NCI-H1048 (cell line): ENCODE data around the gene ACHE.

Experiments used
- DNase-seq: peaks from one replicate; lab custom pipeline; 2025; lab: John Stamatoyannopoulos, UW

Gene ACHE

GRCh38 chr7:100896732-100897608 lies 1.3 kb upstream of the ACHE start:
- no peak for DNase-seq

- no peak for DNase-seq
These were observed 456 bp upstream of the ACHE start for GRCh38 chr7:100895956-100896731.

DNA sequence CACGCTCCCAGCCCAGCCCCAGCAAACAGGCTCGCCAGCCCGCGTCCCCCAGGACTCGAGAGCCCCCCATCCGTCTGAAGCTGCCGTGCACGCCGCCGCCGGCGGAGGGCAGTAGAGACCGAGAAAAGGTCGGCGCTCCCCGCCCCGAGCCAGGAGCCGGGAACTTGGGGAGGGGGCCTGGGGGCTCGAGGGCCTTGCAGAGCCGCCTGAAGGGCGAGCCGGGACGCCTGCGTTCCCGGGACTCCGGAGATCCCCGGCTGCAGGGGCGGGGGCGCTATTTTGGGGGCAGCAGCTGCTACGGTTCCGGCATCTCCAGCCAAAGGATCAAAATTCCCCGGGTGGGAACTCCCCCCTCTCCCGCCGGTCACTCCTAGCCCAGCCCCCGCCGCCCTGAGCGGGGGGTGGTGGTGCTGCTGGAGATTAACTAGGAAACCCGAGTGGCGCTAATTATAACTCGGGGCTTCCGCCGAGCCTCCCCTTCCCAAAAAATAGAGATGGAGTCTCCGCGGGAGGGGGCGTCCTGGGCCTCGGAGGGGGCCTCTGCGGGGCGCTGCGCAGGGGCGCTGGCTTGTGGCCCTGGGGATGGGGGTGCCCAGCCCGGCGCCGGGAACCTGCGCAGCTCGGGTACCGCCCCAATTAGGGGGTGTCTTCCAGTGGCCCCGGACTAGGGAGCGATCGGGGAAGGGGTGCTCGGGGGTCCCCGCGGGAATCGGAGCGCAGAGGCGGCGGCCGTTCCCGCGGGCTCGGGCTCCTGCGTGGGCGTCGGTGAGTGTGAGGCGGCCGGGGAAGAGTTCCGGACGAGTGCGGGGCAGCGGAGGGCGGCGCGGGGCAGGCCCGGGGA lies 608 bp downstream of the ACHE start:
- DNase-seq: no peak

DNA sequence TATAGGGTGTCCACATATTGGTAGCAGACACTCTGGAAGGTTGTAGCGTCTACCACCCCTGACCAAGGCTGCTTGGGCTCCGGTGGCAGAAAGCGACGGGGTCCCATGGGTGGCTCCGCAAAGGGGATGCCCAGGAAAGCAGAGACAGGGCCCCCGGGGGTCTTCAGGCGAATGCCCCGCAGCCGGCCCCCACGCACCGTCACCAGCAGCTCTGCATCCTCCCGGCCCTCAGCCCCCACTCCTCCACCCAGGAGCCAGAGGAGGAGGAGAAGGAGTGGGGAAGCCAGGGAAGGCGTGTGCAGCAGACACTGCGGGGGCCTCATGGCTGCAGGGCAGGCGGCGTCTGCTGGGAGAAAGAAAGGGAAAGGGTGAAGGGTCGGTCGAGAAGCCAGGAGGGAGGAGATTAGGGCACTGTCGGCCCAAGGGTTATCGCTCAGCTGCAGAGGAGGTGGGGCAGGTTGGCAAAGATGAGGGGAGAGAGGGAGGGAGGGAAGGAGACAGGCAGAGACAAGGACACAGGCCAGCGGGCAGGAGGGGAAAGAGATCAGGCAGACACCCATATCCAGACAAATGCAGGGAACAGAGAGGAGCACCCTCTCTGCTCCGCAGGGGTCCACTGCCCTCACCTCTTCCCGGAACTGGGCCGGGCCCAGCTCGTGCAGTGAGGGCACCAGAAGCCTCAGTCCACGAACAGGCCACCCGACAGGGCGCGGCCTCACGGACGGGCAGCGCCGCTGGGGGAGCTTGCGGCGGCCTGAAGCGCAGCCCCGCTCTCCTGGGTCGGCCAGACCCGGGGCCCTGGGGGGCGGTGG lies 1.6 kb downstream of the ACHE start:
- DNase-seq: no peak

DNA sequence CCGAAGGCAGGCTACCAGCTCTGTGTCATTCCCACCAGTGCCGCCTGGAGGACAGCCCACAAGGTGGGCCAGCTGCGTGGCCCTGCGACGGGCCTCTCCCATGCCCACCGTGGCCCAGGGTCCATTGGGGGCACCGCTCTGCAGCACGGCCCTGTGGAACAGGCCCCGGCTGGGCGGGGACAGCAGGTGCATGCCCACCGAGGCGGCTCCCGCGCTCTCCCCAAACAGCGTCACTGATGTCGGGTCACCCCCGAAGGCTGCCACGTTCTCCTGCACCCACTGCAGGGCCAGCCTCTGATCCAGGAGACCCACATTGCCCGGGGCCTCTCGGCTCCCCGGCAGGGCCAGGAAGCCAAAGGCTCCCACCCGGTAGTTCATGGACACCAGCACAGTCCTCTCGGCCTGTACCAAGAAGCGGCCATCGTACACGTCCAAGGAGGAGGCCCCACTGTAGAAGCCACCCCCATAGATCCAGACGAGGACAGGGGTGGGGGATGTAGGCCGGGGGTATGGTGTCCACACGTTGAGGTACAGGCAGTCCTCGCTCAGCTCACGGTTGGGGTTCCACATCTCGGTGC lies 2.3 kb downstream of the ACHE start:
- DNase-seq: no peak

GRCh38 chr7:100892364-100893317 lies 3.0 kb downstream of the ACHE start:
- no peak for DNase-seq

- DNase-seq: no peak
These were observed 4.0 kb downstream of the ACHE start for GRCh38 chr7:100891568-100892247.

- no peak for DNase-seq
These were observed 4.8 kb downstream of the ACHE start for GRCh38 chr7:100890653-100891567.

GRCh38 chr7:100888988-100889750 lies 6.5 kb downstream of the ACHE start, which contains the start of gene UFSP1:
Gene UFSP1 (minus strand): TSS chr7:100889715. CDS start chr7:100889271, 444 bp downstream.
- no peak for DNase-seq

DNA sequence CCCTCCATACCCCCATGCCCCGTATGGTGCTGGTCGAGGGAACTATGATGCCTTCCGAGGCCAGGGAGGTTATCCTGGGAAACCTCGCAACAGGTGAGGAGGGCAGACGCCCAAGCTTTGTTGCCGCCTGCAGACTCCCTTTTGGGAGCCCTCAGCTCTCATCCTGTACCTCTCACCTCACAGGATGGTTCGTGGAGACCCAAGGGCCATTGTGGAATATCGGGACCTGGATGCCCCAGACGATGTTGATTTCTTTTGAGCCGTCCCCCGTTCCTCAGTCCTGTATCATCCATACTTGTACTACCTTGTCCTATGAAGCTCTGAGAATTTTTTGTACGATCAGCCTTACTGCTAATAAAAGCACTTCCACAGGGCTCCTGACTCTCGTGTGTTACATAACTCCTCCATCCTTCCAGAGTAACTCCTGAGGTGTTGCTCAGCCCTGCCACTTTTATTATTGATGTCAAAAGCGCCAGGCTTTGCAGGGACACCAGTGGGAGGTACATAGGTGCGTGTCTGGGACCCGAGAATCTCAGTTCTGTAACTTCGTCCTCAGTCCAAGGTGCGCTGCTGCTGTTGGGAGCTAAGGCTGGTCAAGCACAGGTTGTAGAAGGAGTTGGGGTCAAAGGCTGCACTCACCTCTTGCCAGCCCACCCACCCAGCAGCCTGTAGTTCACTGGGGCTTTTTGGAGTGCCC lies 7.2 kb downstream of the ACHE start:
- no peak for DNase-seq

GRCh38 chr7:100887516-100888290 lies 8.0 kb downstream of the ACHE start:
- no peak for DNase-seq

DNA sequence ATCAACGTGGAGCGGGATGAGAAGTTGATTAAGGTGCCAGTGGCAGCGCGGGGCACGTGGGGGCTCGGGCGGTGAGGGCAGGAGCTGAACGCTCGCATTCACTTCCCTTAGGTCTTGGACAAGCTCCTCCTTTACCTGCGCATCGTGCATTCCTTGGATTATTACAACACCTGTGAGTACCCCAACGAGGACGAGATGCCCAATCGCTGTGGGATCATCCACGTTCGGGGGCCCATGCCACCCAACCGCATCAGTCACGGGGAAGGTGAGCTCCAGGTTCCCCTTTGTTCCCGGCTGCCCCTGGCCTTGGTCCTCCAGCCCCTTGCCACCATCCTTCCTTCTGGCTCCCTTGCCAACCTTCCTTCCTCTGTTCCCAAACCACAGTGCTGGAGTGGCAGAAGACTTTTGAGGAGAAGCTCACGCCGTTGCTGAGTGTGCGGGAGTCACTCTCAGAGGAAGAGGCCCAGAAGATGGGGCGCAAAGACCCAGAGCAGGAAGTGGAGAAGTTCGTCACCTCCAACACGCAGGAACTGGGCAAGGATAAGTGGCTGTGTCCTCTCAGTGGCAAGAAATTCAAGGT lies 8.7 kb downstream of the ACHE start:
- no peak for DNase-seq

DNA sequence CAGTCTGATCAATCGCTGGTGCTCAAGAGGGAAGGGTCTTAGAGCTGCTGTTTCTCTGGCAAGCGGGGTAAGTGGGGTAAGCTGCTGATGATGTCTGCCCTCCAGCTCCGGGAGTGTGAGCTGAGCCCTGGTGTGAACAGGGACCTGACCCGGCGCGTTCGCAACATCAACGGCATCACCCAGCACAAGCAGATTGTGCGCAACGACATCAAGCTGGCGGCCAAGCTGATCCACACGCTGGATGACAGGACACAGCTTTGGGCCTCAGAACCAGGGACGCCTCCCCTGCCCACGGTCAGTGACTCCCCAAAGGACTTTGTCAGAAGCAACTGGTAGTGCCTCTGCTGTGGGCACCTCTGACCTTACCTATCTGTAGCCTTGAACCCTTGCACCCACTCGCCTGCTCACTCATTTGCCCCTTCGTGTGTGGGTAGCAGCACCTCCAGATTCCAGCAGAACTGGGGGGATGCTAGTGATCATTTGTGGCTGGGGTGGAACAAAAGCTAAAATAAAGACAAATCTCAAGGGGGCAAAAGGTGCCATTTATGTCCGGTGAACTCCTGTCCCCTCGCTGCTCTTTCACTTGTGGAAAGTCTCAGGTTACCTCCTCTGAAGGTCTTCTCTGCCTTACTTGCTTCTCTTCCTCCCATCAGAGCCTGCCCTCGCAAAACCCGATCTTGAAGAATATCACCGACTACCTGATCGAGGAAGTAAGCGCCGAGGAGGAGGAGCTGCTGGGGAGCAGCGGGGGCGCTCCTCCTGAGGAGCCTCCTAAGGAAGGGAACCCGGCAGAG lies 9.3 kb downstream of the ACHE start:
- no peak for DNase-seq

DNA sequence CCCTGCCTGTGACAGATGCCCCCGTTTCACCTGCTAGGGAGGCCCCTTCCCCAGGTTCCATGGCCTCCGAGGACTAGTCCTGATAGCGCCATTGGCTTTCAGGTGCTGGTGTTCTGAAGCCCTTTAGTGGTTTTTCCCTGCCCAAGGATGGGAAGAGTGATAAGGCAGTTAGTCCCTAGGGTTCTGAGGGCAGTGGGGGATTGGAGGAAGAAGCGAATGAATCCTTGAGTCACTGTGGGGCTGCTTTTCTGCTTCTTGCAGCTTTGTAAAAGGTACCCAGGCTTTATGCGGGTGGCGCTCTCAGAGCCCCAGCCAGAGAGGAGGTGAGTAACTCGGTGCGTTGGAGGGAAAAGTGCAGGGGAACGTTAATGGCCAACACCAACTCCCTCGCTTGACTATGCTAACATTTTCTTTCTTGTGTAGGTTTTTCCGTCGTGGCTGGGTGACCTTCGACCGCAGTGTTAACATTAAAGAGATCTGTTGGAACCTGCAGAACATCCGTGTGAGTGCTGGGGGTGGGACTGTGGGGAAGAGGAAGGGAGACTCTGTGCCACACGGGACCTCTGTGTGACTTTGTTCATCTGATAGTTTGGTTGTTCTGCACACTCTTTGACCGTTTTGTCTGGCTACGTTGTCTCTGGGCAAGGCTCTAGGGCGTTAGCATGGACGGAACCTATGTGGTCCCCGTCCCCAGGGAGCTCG lies 10.1 kb downstream of the ACHE start:
- DNase-seq: no peak
